ENCODE measurements around the gene CCDC57.
A peak's percentile ranks its signal among the peaks of the same experiment; 100 is the strongest.

CCDC57 gene

DNA sequence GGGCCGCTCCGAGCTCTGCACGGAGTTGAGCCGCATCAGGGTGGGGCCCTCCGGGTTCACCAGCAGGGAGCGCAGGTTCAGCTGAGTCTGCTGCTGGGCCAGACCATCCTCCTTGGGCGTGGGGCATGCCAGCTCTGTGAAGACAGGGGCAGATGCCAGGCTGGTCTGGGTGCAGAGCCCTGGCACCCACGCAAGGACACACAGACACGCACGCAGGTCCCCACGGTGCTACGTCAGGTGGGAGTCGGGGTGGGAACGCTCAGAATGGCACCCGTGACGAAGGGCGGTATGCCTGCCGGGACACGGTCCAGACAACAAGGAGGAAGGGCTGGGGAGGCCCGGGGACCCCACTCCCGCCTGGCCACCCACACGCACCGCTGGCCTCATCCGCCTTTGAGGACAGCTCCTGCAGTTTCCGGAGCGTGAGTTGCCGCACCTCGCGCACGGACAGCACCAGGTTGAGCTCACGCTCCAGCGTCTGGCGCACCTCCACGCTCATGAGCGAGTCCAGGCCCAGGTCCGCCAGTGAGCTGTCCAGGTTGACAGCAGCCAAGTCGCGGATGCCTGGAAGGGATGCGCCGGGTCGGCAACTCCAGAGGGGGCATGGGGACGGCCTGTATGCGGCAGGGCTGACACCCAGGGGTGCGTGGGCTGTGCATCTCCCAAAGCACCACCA, 131.7 kb downstream of the CCDC57 start:
- no peak for DNase-seq (ENCODE audit: low spot score)

DNA sequence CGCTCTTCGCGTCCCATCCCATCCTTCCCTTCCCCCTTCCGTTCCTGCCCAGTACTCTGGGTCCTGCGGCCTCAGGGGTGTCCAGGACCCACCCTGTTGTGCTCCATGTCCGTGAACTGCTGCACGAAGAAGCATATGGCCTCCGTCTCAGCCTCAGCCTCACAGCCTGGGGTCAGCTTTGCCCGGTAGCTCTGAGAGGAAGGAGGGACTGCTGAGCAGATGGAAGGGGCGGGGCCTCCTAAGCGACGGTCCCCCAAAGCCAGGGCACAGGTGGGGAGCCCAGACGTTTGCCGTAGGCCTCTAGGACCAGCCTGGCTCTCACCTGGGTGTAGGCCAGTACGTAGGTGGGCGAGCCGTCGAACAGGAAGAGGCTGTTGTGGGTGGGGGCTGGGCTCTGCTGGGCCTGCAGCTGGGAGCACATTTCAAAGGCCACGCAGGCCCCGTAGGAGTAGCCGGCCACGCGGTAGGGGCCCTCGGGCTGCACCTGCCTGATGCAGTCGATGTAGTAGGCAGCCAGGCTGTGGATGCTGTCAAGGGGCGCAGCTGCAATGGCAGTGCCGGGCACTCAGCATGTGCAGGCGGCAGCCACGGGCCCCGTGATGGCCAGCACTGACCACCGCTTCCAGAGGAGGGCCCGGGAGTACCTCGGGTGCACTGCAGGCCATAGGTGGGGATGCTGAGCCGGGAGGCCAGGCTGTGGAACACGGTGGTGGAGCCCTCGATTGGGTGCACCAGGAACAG, 132.4 kb downstream of the CCDC57 start:
- DNase-seq (ENCODE audit: low spot score), result no peak

DNA sequence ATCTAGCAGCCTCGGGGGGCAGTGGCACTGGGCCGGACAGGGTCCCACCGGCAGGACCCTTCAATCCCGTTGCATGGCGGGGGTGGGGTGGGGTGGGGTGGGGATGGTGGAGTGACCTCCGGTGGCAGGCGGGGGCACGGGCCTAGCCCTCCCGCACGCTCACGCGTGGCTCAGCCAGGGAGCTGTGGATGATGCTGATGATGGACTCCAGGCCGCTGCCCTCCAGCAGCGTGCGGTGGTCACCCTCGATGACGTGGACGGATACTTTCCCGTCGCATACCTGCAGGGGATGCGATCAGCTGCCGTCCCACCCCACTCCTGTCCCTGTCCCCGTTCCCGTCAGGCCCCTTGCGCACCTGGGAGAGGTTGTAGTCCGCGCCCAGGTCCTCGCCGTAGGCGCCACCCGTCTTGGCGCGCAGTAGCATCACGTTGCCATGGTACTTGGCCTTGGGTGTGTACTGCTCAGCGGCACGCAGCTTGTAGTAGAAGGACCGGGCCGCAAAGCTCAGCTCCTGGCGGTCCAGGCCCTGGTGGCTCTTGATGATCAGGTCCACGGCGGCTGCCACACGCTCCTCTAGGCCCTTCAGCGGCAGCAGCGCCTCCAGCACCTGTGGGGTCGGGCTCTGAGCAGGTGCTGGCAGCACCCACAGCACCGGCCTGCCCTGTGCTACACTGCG, 133.5 kb downstream of the CCDC57 start:
- DNase-seq (ENCODE audit: low spot score), result no peak

DNA sequence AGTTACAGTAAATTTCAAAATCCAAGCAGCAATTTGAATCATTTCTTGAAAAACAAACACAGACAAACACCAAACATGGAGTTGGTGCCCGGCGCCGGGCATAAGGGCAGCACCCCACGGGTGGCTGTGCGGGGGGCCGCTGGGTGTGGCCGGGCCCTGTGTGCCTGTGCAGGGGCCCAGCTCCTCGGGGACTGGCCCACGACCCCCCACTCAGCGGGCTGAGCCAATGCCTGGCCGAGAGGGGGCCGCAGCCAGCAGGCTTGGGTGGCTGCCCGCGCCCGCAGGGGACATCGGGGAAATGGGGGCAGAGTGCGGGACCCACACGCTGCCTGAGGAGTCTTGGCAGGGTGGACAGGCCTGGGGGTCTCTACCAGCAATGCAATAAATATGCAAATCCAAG, 134.2 kb downstream of the CCDC57 start:
- DNase-seq (ENCODE audit: low spot score), result no peak

DNA sequence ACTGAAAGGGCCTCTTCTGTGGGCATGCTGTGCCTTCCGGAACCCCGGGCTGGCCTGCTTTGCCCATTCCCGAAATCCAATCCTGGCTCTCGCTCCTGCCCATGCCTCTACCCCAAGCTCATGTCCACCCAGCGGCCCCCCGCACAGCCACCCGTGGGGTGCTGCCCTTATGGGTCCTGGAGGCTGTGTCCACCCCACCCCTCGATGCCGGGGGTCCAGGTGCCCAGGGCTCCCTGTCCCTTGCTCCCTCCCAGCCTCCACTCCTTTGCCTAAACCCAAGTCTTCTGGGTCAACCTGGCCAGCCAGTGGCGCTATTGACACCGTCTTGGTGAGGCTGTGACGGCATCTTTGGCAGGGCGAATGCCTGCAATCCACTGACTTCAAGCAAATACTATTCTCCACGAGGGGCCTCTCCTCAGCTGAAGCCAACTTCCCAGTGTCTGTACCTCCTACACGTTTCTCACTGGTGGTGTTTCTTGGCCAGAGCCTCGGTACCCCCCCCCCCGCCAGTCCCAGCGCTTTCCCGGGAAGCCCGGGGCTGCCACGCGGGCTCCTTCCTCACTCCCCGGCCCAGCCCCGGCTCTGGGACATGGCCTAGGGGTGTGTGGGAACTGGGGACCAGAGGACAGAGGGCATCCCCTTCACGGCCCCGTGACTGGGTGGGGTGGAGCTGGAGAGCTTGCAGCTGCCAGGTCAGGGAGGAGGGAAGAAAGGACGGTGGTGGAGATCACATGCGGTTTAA, 134.9 kb downstream of the CCDC57 start:
- no peak for DNase-seq (ENCODE audit: low spot score)

DNA sequence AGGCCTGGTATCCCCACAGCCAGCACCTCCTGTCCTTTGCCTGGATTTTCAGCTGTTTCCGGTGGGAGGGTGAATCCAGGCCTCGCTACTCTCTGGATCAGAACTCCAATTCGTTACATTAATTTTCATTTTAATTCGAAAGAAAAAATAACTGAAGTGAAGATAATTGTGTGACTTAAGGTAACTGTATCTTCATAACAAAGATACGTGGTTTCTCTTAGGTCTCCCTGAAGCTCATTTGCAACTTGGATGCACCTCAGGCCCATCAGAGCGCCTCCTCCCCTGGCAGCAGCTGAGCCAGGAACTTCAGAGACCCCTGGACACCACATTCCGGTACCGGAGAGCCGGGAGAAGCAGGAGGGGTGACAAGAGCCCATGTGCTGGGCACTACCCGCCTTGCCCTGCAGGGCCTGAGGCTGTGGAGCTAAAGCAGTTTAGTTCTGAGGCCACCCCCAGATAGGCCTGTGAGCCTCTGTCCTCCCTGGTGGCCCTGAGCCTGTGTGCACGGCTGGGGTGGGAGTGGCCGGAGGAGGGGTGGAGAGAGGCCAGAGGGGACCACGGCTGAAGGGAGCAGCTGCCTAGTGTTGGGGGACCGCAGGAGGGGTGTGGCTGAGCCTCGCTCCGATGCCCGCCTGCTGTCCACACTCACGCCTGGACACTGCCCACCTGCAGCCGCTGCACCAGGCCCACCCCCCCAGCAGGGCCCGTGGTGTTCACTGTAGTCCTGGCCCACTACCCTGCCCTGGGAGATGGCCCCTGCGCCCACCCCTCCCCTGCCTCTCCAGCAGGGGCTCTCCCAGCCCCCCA, 135.7 kb downstream of the CCDC57 start:
- DNase-seq (ENCODE audit: low spot score), result no peak

DNA sequence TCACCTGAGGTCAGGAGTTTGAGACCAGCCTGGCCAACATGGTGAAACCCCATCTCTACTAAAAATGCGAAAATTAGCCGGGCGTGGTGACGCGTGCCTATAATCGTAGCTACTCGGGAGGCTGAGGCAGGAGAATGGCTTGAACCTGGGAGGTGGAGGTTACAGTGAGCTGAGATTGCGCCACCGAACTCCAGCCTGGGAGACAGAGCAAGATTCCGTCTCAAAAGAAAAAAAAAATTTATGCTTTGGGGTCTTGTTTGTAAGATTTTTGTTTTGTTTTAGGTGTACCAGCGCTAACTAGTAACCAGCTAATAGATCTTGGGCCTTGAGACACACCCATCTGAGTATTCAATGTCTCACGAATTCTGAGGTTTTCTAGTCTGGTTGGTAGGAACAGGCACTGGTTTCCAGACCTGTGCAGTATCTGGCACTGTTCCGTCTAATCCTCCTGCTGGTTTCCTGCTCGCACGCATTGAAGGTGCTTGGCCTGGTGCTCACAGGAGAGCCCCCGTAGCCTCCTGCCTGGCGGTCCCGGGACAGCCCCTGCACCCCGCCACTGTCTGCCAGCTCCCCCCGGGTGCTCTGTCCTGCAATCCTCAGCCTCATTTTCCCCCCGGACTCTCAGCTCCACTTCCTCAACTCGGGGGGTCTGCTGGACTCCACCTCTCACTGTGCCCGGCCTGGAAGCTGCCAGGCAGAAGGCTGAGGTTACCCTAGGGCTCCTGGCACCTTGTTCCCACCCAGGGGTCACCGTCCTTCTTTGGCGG, 136.4 kb downstream of the CCDC57 start:
- no peak for DNase-seq (ENCODE audit: low spot score)

DNA sequence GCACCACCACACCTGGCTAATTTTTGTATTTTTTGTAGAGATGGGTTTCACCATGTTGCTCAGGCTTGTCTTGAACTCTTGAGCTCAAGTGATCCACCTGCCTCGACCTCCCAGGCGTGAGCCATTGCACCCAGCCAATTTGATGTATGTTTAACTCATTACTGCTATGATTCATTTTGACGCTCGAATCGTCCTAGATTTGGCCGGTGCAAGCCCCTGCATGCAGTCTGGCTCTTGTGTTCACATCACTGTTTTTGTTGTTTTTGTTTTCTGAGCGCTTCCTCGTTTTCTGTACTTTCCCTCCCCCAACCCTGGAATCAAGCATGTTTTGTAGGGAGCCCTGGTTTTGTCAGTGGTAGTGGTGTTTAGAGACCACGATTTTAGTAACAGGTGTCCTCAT, 139.2 kb downstream of the CCDC57 start:
- no peak for DNase-seq (ENCODE audit: low spot score)

DNA sequence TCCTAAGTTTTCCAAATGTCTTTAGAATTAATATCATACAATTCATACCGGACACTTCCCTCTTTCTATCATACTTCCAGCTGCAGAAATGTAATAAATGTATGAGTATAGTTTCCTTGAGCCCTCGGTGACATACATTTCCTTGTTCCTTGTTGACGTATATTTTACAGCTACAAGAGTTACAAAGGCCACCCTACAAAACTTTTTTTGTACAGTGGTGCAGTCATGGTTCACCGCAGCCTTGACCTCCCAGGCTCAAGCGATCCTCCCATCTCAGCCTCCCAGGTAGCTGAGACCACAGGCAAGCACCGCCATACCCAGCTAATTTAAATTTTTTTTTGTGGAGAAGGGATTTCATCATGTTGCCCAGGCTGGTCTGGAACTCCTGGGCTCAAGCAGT, 139.8 kb downstream of the CCDC57 start:
- DNase-seq (ENCODE audit: low spot score), result peak; percentile 30

DNA sequence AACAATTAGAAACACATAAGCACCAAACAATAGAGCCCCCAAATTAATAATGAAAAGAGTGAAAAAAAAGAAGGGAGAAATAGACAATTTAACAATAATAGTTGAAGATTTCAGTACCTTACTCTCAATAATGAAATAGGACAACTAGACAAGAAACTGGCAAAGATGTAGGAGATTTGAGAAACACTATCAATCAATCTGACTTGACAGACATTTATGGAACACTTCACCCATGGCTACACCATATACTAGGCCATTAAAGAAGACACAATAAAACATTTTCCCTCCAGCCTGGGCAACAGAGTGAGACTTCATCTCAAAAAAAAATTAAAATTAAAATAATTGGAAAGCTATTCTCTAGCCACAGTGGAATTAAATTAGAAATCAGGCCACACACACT, 142.0 kb downstream of the CCDC57 start:
- no peak for DNase-seq (ENCODE audit: low spot score)

DNA sequence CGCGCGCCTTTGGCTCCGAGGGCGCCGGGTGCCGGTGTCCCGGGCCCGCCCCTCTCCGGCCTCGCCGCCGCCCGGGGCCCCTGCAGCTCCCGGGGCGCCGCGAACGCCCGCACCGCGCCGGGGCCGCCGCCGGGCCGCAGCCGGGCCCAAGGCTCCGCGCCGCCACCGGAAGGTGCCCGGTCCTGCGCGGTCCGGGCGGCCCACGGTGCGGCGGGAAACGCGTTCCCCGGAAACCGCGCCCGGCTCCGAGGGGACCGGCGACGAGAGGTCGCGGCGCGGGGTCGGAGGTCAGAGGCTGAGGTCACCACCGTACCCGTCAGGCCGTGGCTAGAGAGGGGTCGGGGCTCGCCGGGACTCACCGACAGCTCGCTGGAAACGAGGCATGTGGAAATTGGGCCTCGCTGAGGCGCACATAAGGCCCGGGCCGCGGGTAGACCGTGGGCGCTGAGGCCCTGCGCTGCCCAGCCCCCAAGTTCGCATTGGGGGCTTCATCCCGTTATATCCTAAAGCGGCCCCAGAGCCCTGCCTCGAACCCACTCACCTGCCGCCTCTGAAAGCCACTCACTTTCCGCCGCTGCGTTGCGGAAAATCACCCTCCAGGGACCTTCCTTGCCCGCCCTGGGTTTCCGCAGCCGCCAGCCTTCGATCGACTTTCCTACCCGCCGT, 146.9 kb downstream of the CCDC57 start, which contains the start of gene DUS1L:
Gene DUS1L (minus strand): TSS at position 167 of the 666 bp plus-strand sequence. CDS start 745 bp downstream, outside the sequence.
- DNase-seq (ENCODE audit: low spot score), result peak; percentile 65

DNA sequence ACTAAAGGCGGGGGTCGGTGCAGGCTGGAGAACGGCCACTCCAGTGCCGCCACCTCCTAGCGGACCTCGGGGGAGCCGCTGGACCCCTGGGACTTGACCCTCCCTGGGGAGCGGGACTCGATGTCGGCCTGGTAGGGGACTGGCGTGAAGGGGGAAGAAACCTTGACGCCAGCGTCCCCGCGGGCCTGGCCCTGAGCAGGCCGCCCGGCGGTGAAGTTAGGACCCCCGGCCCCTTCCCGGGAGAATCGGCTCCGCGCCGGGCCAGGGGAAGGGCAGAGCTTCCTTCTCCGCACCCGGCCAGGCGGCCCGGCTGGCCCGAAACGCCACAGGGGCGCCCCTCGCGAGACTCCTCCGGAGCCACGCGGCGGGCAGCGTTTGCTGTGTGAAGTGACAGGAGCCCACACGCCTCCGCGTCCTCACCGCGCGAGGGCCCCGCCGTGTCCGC, 147.4 kb downstream of the CCDC57 start:
- no peak for DNase-seq (ENCODE audit: low spot score)

DNA sequence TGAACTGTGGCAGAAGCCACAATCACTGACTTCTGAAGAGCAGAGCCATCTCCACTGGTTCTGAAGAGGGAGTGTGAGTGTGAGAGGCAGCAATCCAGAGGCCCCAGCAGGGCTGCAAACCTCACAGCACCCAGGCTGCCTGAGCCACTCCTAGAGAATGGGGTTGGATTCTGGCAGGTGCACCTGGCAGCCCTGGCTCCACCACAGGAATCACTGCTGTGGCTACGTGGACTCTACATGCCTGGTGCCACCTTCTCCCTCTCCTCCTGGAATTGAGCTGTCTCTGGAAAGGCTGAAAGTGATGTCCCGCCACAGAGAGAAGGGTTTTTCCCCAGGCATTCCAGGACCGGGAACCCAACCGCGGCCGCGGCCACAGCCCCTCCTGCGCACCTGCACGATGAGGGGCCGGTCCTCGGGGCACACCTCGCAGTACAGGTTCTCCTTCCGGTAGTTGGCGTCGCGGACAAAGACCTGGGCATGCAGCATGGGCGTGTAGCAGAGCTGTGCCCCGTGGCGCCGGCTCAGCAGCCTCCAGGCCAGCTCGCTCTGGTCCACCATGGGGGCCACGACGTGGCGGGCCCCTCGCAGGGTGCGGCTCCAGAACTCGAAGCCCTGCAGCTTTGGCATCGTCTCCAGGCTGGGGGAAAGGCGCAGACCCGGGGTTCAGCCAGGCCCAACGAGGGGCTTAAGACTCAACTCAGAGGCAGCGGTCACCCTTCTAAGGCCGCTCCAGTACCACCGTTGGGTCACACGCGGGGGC, 148.0 kb downstream of the CCDC57 start:
- peak; percentile 50 for DNase-seq (ENCODE audit: low spot score)

DNA sequence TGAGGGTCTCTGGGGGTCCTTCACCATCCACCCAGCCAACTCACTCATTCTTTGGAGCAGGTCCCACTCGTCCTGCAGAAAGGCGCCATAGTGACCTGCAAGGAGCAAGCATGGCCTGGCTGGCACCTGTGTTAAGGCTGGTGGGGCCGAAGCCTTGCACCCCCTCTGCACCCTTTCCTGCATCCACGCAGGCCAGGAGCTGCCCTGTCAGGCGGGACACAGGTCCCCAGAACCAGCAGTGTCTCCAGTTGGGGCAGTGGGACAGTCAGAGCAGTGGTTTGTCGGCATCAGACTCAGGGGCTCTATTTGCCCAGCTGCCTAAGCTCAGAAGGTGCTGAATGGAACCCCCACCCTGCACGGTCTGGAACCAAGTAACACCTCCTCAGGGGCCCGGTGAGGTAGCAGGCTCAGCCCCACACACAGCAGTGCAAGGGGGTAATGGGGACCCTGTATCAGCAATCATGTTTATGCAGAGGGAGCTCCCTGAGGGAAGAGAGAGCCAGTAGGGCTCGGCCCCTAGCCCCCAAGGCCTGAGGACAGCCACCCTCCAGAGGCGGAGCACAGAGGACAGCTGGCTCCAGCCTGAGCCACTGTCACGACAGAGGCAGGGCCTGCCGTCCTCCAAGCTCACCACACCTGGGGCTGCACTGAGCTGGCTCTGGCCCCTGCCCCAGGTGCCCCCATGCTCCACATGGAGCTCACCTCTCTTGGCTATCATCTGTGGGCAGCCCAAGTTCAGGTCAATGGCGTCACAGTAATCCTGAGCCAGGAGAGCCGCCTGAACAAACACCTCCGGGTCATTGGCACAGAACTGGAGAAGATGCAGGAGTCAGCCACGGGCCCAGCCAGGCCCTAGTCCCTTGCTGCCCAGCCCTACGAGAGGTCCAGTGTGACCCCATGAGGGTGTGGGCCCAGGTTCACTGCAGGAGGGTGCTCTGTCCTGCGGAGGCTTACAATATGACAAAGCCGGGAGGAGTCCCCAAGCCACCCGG, 148.9 kb downstream of the CCDC57 start:
- DNase-seq (ENCODE audit: low spot score), result no peak

DNA sequence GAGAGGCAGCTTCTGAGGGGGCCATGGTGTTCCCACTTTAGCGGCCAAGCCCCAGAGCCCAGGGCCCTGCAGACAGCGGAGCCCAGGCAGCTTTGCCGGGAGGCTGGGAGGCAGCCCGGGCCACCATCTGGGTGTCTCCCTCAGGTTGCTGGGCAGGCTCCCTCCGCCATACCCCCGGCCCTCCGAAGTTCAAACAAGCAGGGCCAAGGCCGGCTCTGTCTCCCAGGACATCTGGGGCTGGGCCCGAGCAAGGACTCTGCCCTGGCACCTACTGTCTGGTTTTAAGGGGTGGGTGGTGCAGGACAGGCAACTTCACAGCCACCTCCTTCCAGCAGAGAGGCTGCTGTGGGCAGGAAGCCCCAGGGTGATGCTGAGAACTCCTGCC, 149.7 kb downstream of the CCDC57 start:
- no peak for DNase-seq (ENCODE audit: low spot score)

DNA sequence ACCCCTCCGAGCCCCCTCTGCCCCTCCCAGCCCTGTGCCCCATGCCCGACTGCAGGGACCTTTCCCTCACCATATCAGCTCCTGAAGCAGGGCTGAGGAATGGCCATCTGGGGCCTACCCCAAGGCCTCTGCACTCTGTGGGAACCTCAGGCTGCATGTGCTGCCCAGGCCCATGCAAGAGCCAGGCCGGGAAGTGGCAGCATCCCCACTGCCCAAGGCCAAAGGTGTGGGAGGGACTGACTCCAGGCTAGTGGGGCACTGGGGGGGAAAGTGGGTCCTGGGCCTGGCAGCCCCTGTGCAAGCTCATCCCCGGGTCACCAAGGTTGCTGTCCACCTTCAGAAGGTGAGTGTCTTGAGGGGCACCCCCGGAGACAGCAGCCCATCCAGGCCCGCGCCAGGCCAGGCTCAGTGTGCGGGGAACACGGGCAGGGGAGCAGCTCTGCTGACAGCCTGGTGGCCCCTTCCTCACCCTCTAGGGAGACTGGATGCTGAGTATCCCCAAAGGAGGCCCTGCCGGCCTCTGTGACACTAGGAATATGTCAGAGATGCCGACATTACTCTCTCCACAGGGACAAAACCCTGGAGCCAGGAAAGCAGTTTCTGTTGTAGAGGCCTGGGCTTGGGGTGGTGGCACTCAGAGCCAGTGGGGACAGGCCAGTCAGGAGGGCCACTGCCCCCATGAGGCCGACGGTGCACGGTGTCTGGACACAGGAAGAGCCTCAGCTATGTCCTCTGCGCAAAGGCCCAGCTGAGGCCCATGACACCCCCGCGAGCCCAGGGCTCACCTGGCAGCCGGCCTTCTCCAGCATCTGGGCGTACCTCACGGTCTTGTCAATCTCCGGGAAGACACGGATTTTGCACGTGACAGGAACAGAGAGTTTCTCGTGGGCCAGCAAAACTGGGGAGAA, 150.3 kb downstream of the CCDC57 start:
- no peak for DNase-seq (ENCODE audit: low spot score)

Data from LoVo (cell line).